Measurements from ENCODE around the gene ZFPL1. TPM values are rescaled to one million over a fixed set of nuclear protein-coding genes. Genes with fewer than 3 reads are reported as not detected.

ZFPL1 gene
- total and polyA plus RNA-seq, 9 of the 15 experiments (the other 6 are each of a cell fraction or from before 2014, with no cell fraction given): 3.7 to 37.5 (median 22.7) TPM

GRCh38 chr11:65112546-65113360 is 28.7 kb downstream of the ZFPL1 start:
- Histone ChIP-seq H3K4me1 (replicated peaks in 1 of 2; ENCODE audit: control insufficient read depth in 2 of 2, insufficient read depth in 2 of 2, low read length in 2 of 2) (peaks cover 29 to 66% of the 10 kb centered on the region in 2 experiments), H2AFZ (ENCODE audit: low read depth, low read length) (peak overlapping the region; percentile 89)
- TF ChIP-seq ZNF217 (CRISPR knock-in tag; IDR thresholded peaks at IDR 0.05) (no peak), EZH2 (IDR thresholded peaks at IDR 0.05; ENCODE audit: borderline replicate concordance, low read depth, low read length) (no peak), ZNF445 (CRISPR knock-in tag; IDR thresholded peaks at IDR 0.05; ENCODE audit: low read depth) (no peak), KAT7 (CRISPR knock-in tag; IDR thresholded peaks at IDR 0.05; ENCODE audit: borderline replicate concordance) (peak; percentile 81; the same call in 1 of the 2 replicates), TCFL5 (CRISPR knock-in tag; conservative IDR thresholded peaks at IDR 0.05) (no peak), MITF (IDR thresholded peaks at IDR 0.05) (no peak), EHMT2 (IDR thresholded peaks at IDR 0.05) (no peak), THRB (CRISPR knock-in tag; conservative IDR thresholded peaks at IDR 0.05) (no peak), AFF1 (IDR thresholded peaks at IDR 0.05; ENCODE audit: low read depth in 1 of 2, partially characterized antibody in 2 of 2) (peak in 1 of 2 experiments; percentile 25)
- TF ChIP-seq, protein P1, sequence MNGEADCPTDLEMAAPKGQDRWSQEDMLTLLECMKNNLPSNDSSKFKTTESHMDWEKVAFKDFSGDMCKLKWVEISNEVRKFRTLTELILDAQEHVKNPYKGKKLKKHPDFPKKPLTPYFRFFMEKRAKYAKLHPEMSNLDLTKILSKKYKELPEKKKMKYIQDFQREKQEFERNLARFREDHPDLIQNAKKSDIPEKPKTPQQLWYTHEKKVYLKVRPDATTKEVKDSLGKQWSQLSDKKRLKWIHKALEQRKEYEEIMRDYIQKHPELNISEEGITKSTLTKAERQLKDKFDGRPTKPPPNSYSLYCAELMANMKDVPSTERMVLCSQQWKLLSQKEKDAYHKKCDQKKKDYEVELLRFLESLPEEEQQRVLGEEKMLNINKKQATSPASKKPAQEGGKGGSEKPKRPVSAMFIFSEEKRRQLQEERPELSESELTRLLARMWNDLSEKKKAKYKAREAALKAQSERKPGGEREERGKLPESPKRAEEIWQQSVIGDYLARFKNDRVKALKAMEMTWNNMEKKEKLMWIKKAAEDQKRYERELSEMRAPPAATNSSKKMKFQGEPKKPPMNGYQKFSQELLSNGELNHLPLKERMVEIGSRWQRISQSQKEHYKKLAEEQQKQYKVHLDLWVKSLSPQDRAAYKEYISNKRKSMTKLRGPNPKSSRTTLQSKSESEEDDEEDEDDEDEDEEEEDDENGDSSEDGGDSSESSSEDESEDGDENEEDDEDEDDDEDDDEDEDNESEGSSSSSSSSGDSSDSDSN (IDR thresholded peaks at IDR 0.05; ENCODE audit: borderline replicate concordance in 1 of 2, low read depth in 2 of 2, low read length in 2 of 2): peak; percentile 44 to 48; a peak in 1 of 4 replicates

More at GRCh38 chr11:65112546-65113360, 28.7 kb downstream of the ZFPL1 start:
- POLR2A ChIA-PET: interaction anchor here (0.6 to 7.2 kb wide), 15 partner anchors 7 to 334 kb away, joined by 3 to 92 read pairs (median 4); partner anchors contain the start of genes CAPN1, CDC42EP2, FAU and GPHA2
- peak; percentile 64 to 82 (median 74) for DNase-seq (ENCODE audit: extremely low read depth in 1 of 4, low spot score in 3 of 4)
- intact Hi-C loops (cut with micrococcal nuclease) (loop anchor here (5.0 to 10.0 kb wide), 3 partner anchors 202 to 265 kb away; partner anchors contain the start of gene CDC42EP2), in situ Hi-C loops (cut with MboI) (no loop called here)
- 4% methylated on average over 49 of the region's 57 CpGs for WGBS (ENCODE audit: insufficient coverage, low coverage, missing lambda C conversion rate)
- Histone ChIP-seq H3K4me2 (ENCODE audit: insufficient read depth, low read length) (peak overlapping the region; percentile 93), H3K9me1 (ENCODE audit: control insufficient read depth, insufficient read depth, low read length) (no peaks in the 10 kb centered on the region), H3K79me2 (ENCODE audit: control insufficient read depth, insufficient read depth, low read length) (peaks cover 26% of the 10 kb centered on the region), H3K27me3 (ENCODE audit: control insufficient read depth in 2 of 2, insufficient read depth in 2 of 2, low read length in 2 of 2) (no peaks in the 10 kb centered on the region), H3K36me3 (ENCODE audit: control insufficient read depth, insufficient read depth, low read length) (peaks cover 35% of the 10 kb centered on the region), H4K20me1 (replicated peaks; ENCODE audit: control insufficient read depth, insufficient read depth, low read length) (no peaks in the 10 kb centered on the region), H3K9me3 (replicated peaks; ENCODE audit: control insufficient read depth, insufficient read depth, low read depth, low read length) (no peaks in the 10 kb centered on the region), H3K9ac (ENCODE audit: insufficient read depth in 1 of 2, low read depth in 2 of 2, low read length in 2 of 2) (peak overlapping the region; percentile 78 to 89), H3K4me3 (peak overlapping the region; percentile 44), H3K27ac (ENCODE audit: extremely low read depth, low read depth, low read length) (peak overlapping the region; percentile 79)
- BruUV-seq (replicated peaks): no TSS peak
- peak; percentile 55 for FAIRE-seq
- CTCF ChIA-PET (ENCODE audit: low intra/inter-chr PET ratio): interaction anchor here (0.6 to 2.5 kb wide), 3 partner anchors 9 to 99 kb away, joined by 3 to 19 read pairs (median 5); partner anchors contain the start of genes ARL2, CAPN1, FAU and MRPL49
- ATAC-seq: peak; percentile 75

Measured in K562 (cell line).